H1 (cell line): ENCODE results near the gene ZDHHC1. TPM values are rescaled to one million over a fixed set of nuclear protein-coding genes. Genes with fewer than 3 reads are reported as not detected.
A peak's percentile ranks its signal among the peaks of the same experiment; 100 is the strongest.

Source experiments
- CTCF ChIA-PET: fragments of 300-600 bp; sonication (Branson Sonifier 250); formaldehyde crosslinking; loops from one replicate; lab custom pipeline; 2021; ENCODE audit not compliant: partially characterized antibody; lab: Charles Lee
- POLR2A ChIA-PET: fragments of 300-600 bp; sonication (Branson Sonifier 250); formaldehyde crosslinking; loops from one replicate; lab custom pipeline; 2021; ENCODE audit warnings: inconsistent platforms; ENCODE audit not compliant: partially characterized antibody; lab: Charles Lee
- DNase-seq, 2 experiments: peaks; one replicate each; pipeline versions ENCODE4 v3.0.0 to v3.0.0-alpha.2; 2010 to 2022; ENCODE audit warnings: low spot score in 2 of 2, low read depth in 1 of 2, mixed read lengths in 1 of 2
- FAIRE-seq: peaks from 2 replicates; lab custom pipeline; 2011; peaks lifted over from hg19 to GRCh38; lab: Jason Lieb, UNC
- H2AFZ ChIP-seq: 2 replicates; pipeline ENCODE4 v1.8.1; 2012; ENCODE audit warnings: low read length, inconsistent platforms
- H2AK5ac ChIP-seq: 2 replicates; pipeline ENCODE4 v1.6.1; 2013; ENCODE audit warnings: low read depth, low read length
- H2BK120ac ChIP-seq: replicated peaks from 2 replicates; pipeline ENCODE3; 2013; ENCODE audit warnings: low read depth, low read length, inconsistent platforms
- H2BK12ac ChIP-seq: 2 replicates; pipeline ENCODE4 v1.6.1; 2013; ENCODE audit warnings: low read depth, low read length
- H2BK15ac ChIP-seq: 2 replicates; pipeline ENCODE4 v1.6.1; 2013; ENCODE audit warnings: low read length
- H2BK20ac ChIP-seq: 2 replicates; pipeline ENCODE4 v1.6.1; 2013; ENCODE audit warnings: low read length
- H2BK5ac ChIP-seq: 2 replicates; pipeline ENCODE4 v1.6.1; 2013; ENCODE audit warnings: low read depth, low read length
- H3K14ac ChIP-seq: 2 replicates; pipeline ENCODE4 v1.6.1; 2013; ENCODE audit warnings: inconsistent platforms; ENCODE audit not compliant: insufficient read length
- H3K18ac ChIP-seq: 2 replicates; pipeline ENCODE4 v1.6.1; 2013; ENCODE audit warnings: low read length; ENCODE audit errors: extremely low read depth
- H3K23ac ChIP-seq: 2 replicates; pipeline ENCODE4 v1.6.1; 2013; ENCODE audit warnings: inconsistent platforms; ENCODE audit not compliant: insufficient read length
- H3K23me2 ChIP-seq: 2 replicates; pipeline ENCODE4 v1.6.1; 2013; ENCODE audit warnings: low read depth, low read length
- H3K27ac ChIP-seq: 2 replicates; pipeline ENCODE4 v1.6.1; 2011; ENCODE audit warnings: low read depth, low read length, inconsistent platforms
- H3K27me3 ChIP-seq, 4 experiments: replicated peaks in 1 of 4; 1 replicate in 1 of 4; 2 replicates in 3 of 4; pipeline versions ENCODE4 v1.6.1 to v1.8.1; 2011 to 2013; ENCODE audit warnings: low read length in 3 of 4, mild to moderate bottlenecking in 3 of 4, inconsistent platforms in 2 of 4, mixed read lengths in 2 of 4, moderate library complexity in 1 of 4; ENCODE audit not compliant: control insufficient read depth in 3 of 4, insufficient read depth in 3 of 4; ENCODE audit errors: extremely low read depth in 1 of 4
- H3K36me3 ChIP-seq, 4 experiments: 2 replicates each; pipeline versions ENCODE4 v1.6.1 to v1.8.1; 2011 to 2013; ENCODE audit warnings: mild to moderate bottlenecking in 4 of 4, low read length in 3 of 4, moderate library complexity in 2 of 4, control low read depth in 1 of 4, inconsistent platforms in 1 of 4; ENCODE audit not compliant: insufficient read depth in 4 of 4, control insufficient read depth in 2 of 4
- H3K4ac ChIP-seq: replicated peaks from 2 replicates; pipeline ENCODE3; 2013; ENCODE audit warnings: low read length, low read depth, mixed read lengths, inconsistent platforms; ENCODE audit not compliant: insufficient read length
- H3K4me1 ChIP-seq, 4 experiments: replicated peaks in 1 of 4; 1 replicate in 1 of 4; 2 replicates in 3 of 4; pipeline versions ENCODE4 v1.6.1 to v1.8.1; 2011 to 2013; ENCODE audit warnings: low read length in 3 of 4, inconsistent platforms in 2 of 4, mixed read lengths in 1 of 4; ENCODE audit not compliant: insufficient read depth in 4 of 4, control insufficient read depth in 3 of 4
- H3K4me2 ChIP-seq, 2 experiments: 2 replicates each; pipeline versions ENCODE4 v1.6.1 to v1.8.1; 2011 to 2013; ENCODE audit warnings: low read depth in 2 of 2, low read length in 2 of 2, control low read depth in 1 of 2, inconsistent platforms in 1 of 2, mild to moderate bottlenecking in 1 of 2; ENCODE audit not compliant: insufficient read depth in 1 of 2
- H3K4me3 ChIP-seq, 4 experiments: fragments of 200-600, 300-600 bp in 1 of 4; sonication (generic), shearing (Covaris generic), sonication (Bioruptor Twin) in 1 of 4; 2 replicates each; pipeline versions ENCODE4 v1.5.1 to v1.8.1; 2011 to 2016; ENCODE audit warnings: low read length in 4 of 4, low read depth in 3 of 4, control low read depth in 2 of 4, inconsistent platforms in 2 of 4, mild to moderate bottlenecking in 2 of 4, mixed read lengths in 1 of 4, moderate library complexity in 1 of 4; ENCODE audit not compliant: insufficient read depth in 2 of 4; ENCODE audit errors: extremely low read depth in 1 of 4
- H3K56ac ChIP-seq: replicated peaks from 2 replicates; pipeline ENCODE3; 2013; ENCODE audit warnings: low read depth, mild to moderate bottlenecking, mixed read lengths, low read length, inconsistent platforms; ENCODE audit not compliant: insufficient read length
- H3K79me1 ChIP-seq: 2 replicates; pipeline ENCODE4 v1.6.1; 2013; ENCODE audit warnings: low read depth, low read length, control low read depth
- H3K79me2 ChIP-seq, 2 experiments: 2 replicates each; pipeline versions ENCODE4 v1.6.1 to v1.8.1; 2012 to 2013; ENCODE audit warnings: low read length in 2 of 2, mild to moderate bottlenecking in 2 of 2, inconsistent platforms in 1 of 2; ENCODE audit not compliant: insufficient read depth in 2 of 2, control insufficient read depth in 1 of 2
- H3K9ac ChIP-seq, 4 experiments: replicated peaks in 1 of 4; 1 replicate in 1 of 4; 2 replicates in 3 of 4; pipeline versions ENCODE4 v1.6.1 to v1.8.1; 2011 to 2013; ENCODE audit warnings: low read depth in 3 of 4, low read length in 3 of 4, control low read depth in 2 of 4, mild to moderate bottlenecking in 2 of 4, moderate library complexity in 2 of 4, inconsistent platforms in 1 of 4; ENCODE audit errors: extremely low read depth in 1 of 4
- H3K9me3 ChIP-seq, 2 experiments: 2 replicates each; pipeline versions ENCODE4 v1.6.1 to v1.8.1; 2012 to 2013; ENCODE audit warnings: mild to moderate bottlenecking in 2 of 2, moderate library complexity in 2 of 2, control low read depth in 1 of 2, inconsistent platforms in 1 of 2, low read depth in 1 of 2, low read length in 1 of 2, mixed read lengths in 1 of 2; ENCODE audit not compliant: insufficient read depth in 2 of 2
- H4K20me1 ChIP-seq, 2 experiments: replicated peaks in 1 of 2; 2 replicates each; pipeline versions ENCODE3 to v1.8.1; 2011 to 2013; ENCODE audit warnings: inconsistent platforms in 2 of 2, low read length in 2 of 2, mild to moderate bottlenecking in 1 of 2; ENCODE audit not compliant: insufficient read depth in 2 of 2, control insufficient read depth in 1 of 2
- H4K5ac ChIP-seq: 2 replicates; pipeline ENCODE4 v1.6.1; 2013; ENCODE audit warnings: low read length, low read depth, mixed read lengths, inconsistent platforms; ENCODE audit not compliant: insufficient read length
- H4K8ac ChIP-seq: 2 replicates; pipeline ENCODE4 v1.8.0; 2013; ENCODE audit warnings: mild to moderate bottlenecking, moderate library complexity, low read length, inconsistent platforms; ENCODE audit not compliant: insufficient read depth; ENCODE audit errors: extremely low read depth
- H4K91ac ChIP-seq: replicated peaks from 2 replicates; pipeline ENCODE3; 2013; ENCODE audit warnings: low read length, mixed read lengths, inconsistent platforms; ENCODE audit not compliant: insufficient read length
- GTF2F1 ChIP-seq: IDR thresholded peaks from 2 replicates; pipeline ENCODE4 v1.6.1; 2012; ENCODE audit warnings: low read depth, low read length, improper control_type of control experiment, borderline replicate concordance
- TCF12 ChIP-seq: IDR thresholded peaks from 2 replicates; pipeline ENCODE4 v1.6.1; 2011; ENCODE audit warnings: low read depth, mild to moderate bottlenecking, low read length
- WGBS, 2 experiments: shearing (Covaris generic) in 1 of 2; methylation state at CpG; one replicate each; pipeline versions ENCODE4 v1.1.6 to v1.1.7; 2013 to 2015; ENCODE audit warnings: low lambda C conversion rate in 2 of 2, mixed read lengths in 2 of 2, inconsistent platforms in 1 of 2, low coverage in 1 of 2, missing lambda C conversion rate in 1 of 2; ENCODE audit not compliant: insufficient replicate concordance in 2 of 2, insufficient coverage in 1 of 2, insufficient read length in 1 of 2; ENCODE audit errors: extremely low coverage in 1 of 2, missing lambda C conversion rate in 1 of 2; 5-methylcytosine and 5-hydroxymethylcytosine counted together
- polyA plus RNA-seq, 7 experiments: library from polyadenylated mRNA; depleted of rRNA in 3 of 7; stranded (reverse) in 5 of 7; unstranded in 2 of 7; fragments of >200 nt in 5 of 7; fragments of 200-250 nt in 2 of 7; gene quantifications; 1 replicate in 5 of 7; 2 replicates in 1 of 7; 4 replicates in 1 of 7; pipeline versions ENCODE4 v1.2.1 to v1.2.3, GENCODE V29; 2011 to 2013; ENCODE audit warnings: missing spikeins in 2 of 7, mixed read lengths in 2 of 7
- total RNA-seq: library from RNA; stranded (reverse); fragmentation: NEBNext Ultra II Directional; extraction: Animal tissue kit (Norgen Biotek cat#: 25700); gene quantifications from 2 replicates; pipeline ENCODE4 v1.2.1, GENCODE V29; 2021

The ZDHHC1 gene
- total and polyA plus RNA-seq, 2 of the 8 experiments (the other 6 are each of a cell fraction or from before 2014, with no cell fraction given): 3.1 to 4.9 TPM

DNA sequence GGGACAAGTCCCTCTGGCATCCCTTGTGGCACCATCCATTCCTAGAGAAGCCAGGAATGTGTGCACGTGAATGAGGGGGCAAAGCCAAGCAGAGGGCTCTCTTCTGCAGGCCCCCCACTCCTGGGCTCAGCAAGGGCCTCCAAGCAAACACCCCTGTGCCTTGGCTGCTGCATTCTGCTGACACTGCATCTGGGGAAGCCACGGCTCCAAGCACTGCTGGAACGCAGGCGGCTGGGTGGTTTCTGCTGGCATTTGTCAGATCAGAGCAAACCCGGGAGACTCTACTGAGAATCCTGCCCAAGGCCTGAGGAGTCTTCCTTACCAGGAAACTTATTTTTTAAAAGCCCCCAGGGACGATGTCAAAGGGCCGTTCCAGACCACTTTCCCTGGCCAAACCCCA lies 41.3 kb upstream of the ZDHHC1 start:
- H2BK15ac ChIP-seq: no peak overlapping the region
- peaks cover 4% of the 10 kb centered on the region for H3K79me1 ChIP-seq
- H3K4me3 ChIP-seq: no peak overlapping the region
- no peaks in the 10 kb centered on the region for H3K9me3 ChIP-seq
- CTCF ChIA-PET: interaction anchor here (0.6 to 28.6 kb wide), 9 partner anchors 2 to 187 kb away, joined by 3 to 683 read pairs (median 6); partner anchors contain the start of genes ATP6V0D1, HSD11B2, KCTD19 and LRRC36
- no peaks in the 10 kb centered on the region for H3K23me2 ChIP-seq
- H3K18ac ChIP-seq: no peak overlapping the region
- no peaks in the 10 kb centered on the region for H3K36me3 ChIP-seq
- H3K23ac ChIP-seq: no peak overlapping the region
- no peak overlapping the region for H4K5ac ChIP-seq
- FAIRE-seq (no peak), DNase-seq (no peak)
- POLR2A ChIA-PET: interaction anchor here (1.1 to 1.2 kb wide), 2 partner anchors 10 to 21 kb away, joined by 5 read pairs; no protein-coding TSS in a partner anchor
- H3K14ac ChIP-seq: no peak overlapping the region
- no peak overlapping the region for H2AK5ac ChIP-seq
- no peak overlapping the region for H2BK5ac ChIP-seq
- 0 out of 2 replicates have a peak overlapping the region, but pooled peaks have one; percentile 39 for H4K8ac ChIP-seq
- H3K27ac ChIP-seq: no peak overlapping the region
- no peak overlapping the region for H3K9ac ChIP-seq
- H3K27me3 ChIP-seq: no peaks in the 10 kb centered on the region
- no peak overlapping the region for H2BK120ac ChIP-seq
- H3K4me1 ChIP-seq: no peaks in the 10 kb centered on the region; a peak in 1 of 7 replicates
- H2BK12ac ChIP-seq: no peak overlapping the region
- 80% methylated on average over 7 of the region's 7 CpGs; no CpG with 5 or more reads in 1 of the 2 experiments for WGBS, 2 experiments
- H3K4me2 ChIP-seq: no peak overlapping the region
- no peak overlapping the region for H4K91ac ChIP-seq
- H4K20me1 ChIP-seq: peaks cover 13 to 21% of the 10 kb centered on the region in 2 experiments
- no peaks in the 10 kb centered on the region for H3K79me2 ChIP-seq
- no peak overlapping the region for H2AFZ ChIP-seq
- no peak overlapping the region for H2BK20ac ChIP-seq
- no peak overlapping the region for H3K4ac ChIP-seq
- H3K56ac ChIP-seq: no peak overlapping the region
- no peak for TF ChIP-seq TCF12
- TF ChIP-seq GTF2F1: no peak
